NOMO-1 treated with dmso at 0.1 percent for 144 hours (cell line): ENCODE data around the gene PARD3B.

ENCODE experiments used
- DNase-seq: peaks from one replicate; lab custom pipeline; 2025; ENCODE audit not compliant: unreplicated experiment; lab: John Stamatoyannopoulos, UW

Gene PARD3B

GRCh38 chr2:205094031-205094430, 548.8 kb downstream of the PARD3B start:
- DNase-seq: no peak

- no peak for DNase-seq
Measured at GRCh38 chr2:205103699-205104098, 558.4 kb downstream of the PARD3B start.

- DNase-seq: no peak
Measured at GRCh38 chr2:205107810-205108209, 562.5 kb downstream of the PARD3B start.

GRCh38 chr2:205115511-205115910, 570.2 kb downstream of the PARD3B start:
- DNase-seq: no peak

- no peak for DNase-seq
Measured at GRCh38 chr2:205117125-205117524, 571.9 kb downstream of the PARD3B start.

- no peak for DNase-seq
Measured at GRCh38 chr2:205119136-205119535, 573.9 kb downstream of the PARD3B start.

- no peak for DNase-seq
Measured at GRCh38 chr2:205128726-205129125, 583.5 kb downstream of the PARD3B start.

GRCh38 chr2:205129531-205129930, 584.3 kb downstream of the PARD3B start:
- no peak for DNase-seq

GRCh38 chr2:205130111-205130829, 585.0 kb downstream of the PARD3B start:
- DNase-seq: no peak

GRCh38 chr2:205133544-205133943, 588.3 kb downstream of the PARD3B start:
- DNase-seq: no peak

GRCh38 chr2:205138735-205139134, 593.5 kb downstream of the PARD3B start:
- DNase-seq: no peak

- DNase-seq: no peak
Measured at GRCh38 chr2:205139822-205140463, 594.7 kb downstream of the PARD3B start.

- no peak for DNase-seq
Measured at GRCh38 chr2:205141381-205141780, 596.1 kb downstream of the PARD3B start.

- no peak for DNase-seq
Measured at GRCh38 chr2:205145888-205146287, 600.6 kb downstream of the PARD3B start.

GRCh38 chr2:205148755-205149154, 603.5 kb downstream of the PARD3B start:
- DNase-seq: no peak

GRCh38 chr2:205156457-205156856, 611.2 kb downstream of the PARD3B start:
- no peak for DNase-seq

GRCh38 chr2:205158404-205158803, 613.1 kb downstream of the PARD3B start:
- no peak for DNase-seq

- DNase-seq: no peak
Measured at GRCh38 chr2:205161156-205161839, 616.0 kb downstream of the PARD3B start.

- DNase-seq: no peak
Measured at GRCh38 chr2:205166745-205167144, 621.5 kb downstream of the PARD3B start.

- no peak for DNase-seq
Measured at GRCh38 chr2:205169012-205169411, 623.7 kb downstream of the PARD3B start.

GRCh38 chr2:205169464-205169863, 624.2 kb downstream of the PARD3B start:
- DNase-seq: no peak

GRCh38 chr2:205170399-205170798, 625.1 kb downstream of the PARD3B start:
- DNase-seq: no peak
